Epithelial cell of proximal tubule (primary cell): Measurements from ENCODE around the gene LMNTD1. TPM values are rescaled to one million over a fixed set of nuclear protein-coding genes. Genes with fewer than 3 reads are reported as not detected.
"Not testable (repeated sequence)": the region's sequence is repeated elsewhere in the genome, so short reads cannot be mapped to it uniquely, and the experiment has no call there.

Experiments
- DNase-seq: peaks from one replicate; pipeline ENCODE4 v3.0.0-alpha.2; 2011; ENCODE audit warnings: low read depth
- H3K4me3 ChIP-seq: 2 replicates; pipeline ENCODE4 v1.5.1; 2011; ENCODE audit warnings: low read depth, mild to moderate bottlenecking, low read length
- CTCF ChIP-seq: conservative IDR thresholded peaks from 2 replicates; pipeline ENCODE4 v1.5.1; 2012; ENCODE audit warnings: low read depth, mild to moderate bottlenecking, low read length
- total RNA-seq: library from RNA; depleted of rRNA; stranded (reverse); fragments of >200 nt; gene quantifications from 2 replicates; pipeline ENCODE4 v1.2.3, GENCODE V29; 2015

LMNTD1 gene
- not detected in 2 replicates for total RNA-seq

GRCh38 chr12:25553098-25553497 lies at the start of gene LMNTD1:
TSS of gene LMNTD1 (minus strand) at chr12:25553283. CDS start at chr12:25552959, 324 bp downstream.
- TF ChIP-seq CTCF, result no peak
- H3K4me3 ChIP-seq, result no peak within 1 kb of the TSS
- DNase-seq, result peak; percentile 25

- TF ChIP-seq CTCF, result no peak
- H3K4me3 ChIP-seq, result no peak overlapping the region
- DNase-seq, result no peak
These were observed 45.9 kb upstream of the LMNTD1 start for GRCh38 chr12:25598956-25599355.

GRCh38 chr12:25595496-25595895 lies 42.4 kb upstream of the LMNTD1 start:
- not testable (repeated sequence) for DNase-seq, H3K4me3 ChIP-seq

GRCh38 chr12:25594376-25594775 lies 41.3 kb upstream of the LMNTD1 start:
- DNase-seq, result no peak
- no peak overlapping the region for H3K4me3 ChIP-seq
- TF ChIP-seq CTCF, result no peak

GRCh38 chr12:25592725-25593495 lies 39.8 kb upstream of the LMNTD1 start:
- DNase-seq, result no peak
- H3K4me3 ChIP-seq, result no peak overlapping the region
- no peak for TF ChIP-seq CTCF

- no peak overlapping the region for H3K4me3 ChIP-seq
- no peak for DNase-seq
- TF ChIP-seq CTCF, result peak; percentile 42
These were observed 38.1 kb upstream of the LMNTD1 start for GRCh38 chr12:25591144-25591543.

GRCh38 chr12:25590011-25590721 lies 37.1 kb upstream of the LMNTD1 start:
- DNase-seq, result no peak
- TF ChIP-seq CTCF, result no peak
- no peak overlapping the region for H3K4me3 ChIP-seq
